DMS153 treated with DMSO at 0.1 percent for 48 hours (cell line): Measurements from ENCODE around the gene FIS1.
"Not testable (repeated sequence)": the region's sequence is repeated elsewhere in the genome, so short reads cannot be mapped to it uniquely, and the experiment has no call there.

Experiments used
- DNase-seq: peaks from one replicate; lab custom pipeline; 2025; ENCODE audit not compliant: unreplicated experiment; lab: John Stamatoyannopoulos, UW

Gene FIS1

DNA sequence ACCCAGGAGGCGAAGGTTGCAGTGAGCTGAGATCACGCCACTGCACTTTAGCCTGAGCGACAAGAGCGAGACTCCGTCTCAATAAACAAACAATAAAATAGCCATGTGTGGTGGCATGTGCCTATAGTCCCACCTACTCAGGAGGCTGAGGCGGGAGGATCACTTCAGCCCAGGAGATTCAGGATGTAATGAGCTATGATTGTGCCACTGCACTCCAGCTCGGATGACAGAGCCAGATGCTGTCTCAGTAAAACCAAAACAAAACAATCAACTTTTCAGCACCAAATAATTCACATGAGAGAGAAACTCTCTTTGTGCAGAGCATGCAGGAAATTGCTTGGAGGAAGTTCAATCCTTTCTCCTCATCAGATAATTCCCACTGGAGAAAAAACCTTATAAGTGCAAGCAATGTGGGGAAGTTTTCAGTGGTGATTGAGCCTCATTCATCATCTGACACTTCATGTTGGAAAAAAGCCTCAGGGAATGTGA, 13.4 kb upstream of the FIS1 start:
- DNase-seq = no peak

DNA sequence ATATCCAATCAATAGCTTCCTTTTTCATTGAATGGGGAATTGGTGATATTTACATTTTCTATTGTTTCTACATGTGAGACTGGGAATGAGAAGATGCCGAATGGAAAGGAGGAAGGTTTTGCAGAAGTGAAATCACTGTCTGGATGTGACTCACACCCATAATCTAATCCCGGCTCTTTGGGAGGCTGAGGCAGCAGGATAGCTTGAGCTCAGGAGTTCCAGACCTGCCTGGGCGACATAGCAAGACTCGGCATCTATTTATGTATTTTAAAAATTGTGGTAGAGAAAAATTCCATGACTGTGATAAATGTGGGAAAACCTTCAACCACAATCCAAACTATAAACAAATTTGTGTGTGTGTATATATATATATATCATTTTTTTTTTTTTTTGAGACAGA, 10.9 kb upstream of the FIS1 start:
- no peak for DNase-seq

DNA sequence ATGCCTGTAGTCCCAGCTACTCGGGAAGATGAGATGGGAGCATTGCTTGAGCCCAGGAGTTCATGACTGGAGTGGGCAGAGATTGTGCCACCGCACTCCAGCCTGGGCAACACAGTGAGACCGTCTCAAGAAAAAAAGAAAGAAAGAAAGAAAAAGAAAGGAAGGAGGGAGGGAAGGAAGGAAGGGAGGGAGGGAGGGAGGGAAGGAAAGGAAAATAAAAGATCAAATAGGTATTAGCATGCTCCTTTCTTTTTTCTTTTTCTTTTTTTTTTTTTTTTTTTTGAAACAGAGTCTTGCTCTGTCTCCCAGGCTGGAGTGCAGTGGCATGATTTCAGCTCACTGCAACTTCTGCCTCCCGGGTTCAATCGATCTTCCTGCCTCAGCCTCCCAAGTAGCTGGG, 8.3 kb upstream of the FIS1 start:
- not testable (repeated sequence) for DNase-seq

DNA sequence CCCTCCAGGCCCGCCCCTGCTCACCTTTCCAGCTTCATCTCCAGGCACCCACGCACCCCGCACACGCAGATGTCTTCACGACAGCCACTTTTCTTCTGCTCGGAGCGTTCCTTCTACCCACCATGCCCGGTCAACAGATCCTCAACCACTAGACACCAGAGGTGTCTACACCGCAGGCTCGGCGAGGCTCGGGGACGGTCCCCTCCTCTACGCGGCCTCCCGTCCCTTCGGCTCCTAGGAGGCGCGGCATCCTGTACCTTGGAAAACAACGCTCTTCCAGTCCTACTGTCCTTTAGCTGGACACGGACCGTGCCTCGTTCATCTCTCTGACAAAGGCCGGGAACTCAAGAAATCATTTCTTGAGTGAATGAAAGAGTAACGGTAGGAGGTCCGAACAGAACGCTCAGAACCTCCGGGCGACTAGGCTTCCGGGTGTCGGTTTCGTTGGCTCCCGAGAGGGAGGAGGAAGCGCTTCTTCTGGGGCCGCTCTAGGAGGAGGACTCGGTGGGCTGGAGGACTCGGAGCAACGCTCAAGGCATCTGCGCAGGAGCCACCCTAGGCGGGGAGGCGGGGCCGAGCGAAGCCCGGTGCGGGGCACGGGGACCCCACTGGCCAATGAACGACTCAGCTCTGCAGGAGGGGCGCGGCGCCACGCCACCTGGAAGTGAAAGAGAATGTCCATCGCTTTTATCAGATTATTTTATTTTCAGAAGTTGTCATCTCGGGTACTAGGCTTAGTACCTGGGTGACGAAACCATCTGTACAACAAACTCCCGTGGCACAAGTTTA, 7.2 kb upstream of the FIS1 start:
- DNase-seq = peak; percentile 88

DNA sequence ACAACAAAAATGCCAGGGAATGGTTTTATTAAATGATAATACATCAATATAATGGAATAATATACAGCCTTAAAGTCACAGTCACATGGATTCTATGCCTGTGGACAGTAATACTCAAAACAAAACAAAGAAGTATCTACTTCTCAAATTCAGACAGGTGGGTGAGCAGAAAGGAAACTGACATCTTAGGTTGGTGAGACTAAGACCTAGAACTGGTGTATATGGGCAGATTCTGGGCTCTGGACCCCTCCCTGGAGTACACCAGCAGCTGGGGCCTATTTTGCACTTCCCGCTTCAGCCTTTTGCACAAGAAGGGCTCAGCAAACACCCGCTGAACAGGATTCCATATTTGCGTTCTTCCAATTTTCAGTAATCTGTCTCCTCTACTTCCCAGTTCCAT, 5.4 kb upstream of the FIS1 start:
- no peak for DNase-seq

DNA sequence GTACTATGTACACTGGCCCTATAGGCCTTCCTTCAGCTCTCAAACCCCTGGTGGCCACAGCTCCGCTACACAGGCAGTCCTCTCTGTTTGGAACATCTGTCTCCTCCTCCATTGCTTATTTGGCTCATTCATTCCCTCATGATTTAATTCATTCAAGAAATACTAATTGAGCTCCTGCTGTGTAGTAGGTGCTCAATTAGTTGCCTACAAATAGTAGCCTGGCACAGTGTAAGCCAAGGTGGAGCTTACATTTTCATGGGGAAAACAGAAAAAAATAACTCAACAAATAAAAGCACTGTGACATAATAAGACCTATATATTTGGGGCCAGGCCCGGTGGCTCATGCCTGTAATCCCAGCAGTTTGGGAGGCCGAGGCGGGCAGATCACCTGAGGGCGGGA, 3.4 kb upstream of the FIS1 start:
- DNase-seq = no peak

DNA sequence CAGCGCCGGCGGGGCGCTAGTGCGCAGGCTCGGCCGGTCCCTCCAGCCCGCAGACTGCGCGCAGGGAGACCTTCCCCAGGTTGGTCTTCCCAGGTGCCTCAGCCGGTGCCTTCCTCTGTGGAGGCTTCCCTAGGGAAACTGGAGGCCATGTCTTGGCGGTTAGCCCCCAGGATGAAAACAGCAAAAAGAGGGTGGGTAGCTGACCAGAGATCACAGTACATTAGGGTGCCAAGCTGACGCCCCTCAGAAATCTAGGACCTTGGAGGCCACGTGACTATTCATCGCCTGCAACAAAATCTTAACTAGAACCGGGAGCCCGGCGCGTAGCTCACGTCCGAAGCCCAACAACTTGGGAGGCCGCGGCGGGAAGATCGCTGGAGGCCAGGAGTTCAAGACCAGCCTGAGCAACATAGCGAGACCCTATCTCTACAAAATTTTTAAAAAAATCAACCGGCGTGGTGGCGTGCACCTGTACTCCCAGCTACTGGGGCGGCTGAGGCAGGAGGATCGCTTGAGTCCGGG, 327 bp upstream of the FIS1 start:
- no peak for DNase-seq

DNA sequence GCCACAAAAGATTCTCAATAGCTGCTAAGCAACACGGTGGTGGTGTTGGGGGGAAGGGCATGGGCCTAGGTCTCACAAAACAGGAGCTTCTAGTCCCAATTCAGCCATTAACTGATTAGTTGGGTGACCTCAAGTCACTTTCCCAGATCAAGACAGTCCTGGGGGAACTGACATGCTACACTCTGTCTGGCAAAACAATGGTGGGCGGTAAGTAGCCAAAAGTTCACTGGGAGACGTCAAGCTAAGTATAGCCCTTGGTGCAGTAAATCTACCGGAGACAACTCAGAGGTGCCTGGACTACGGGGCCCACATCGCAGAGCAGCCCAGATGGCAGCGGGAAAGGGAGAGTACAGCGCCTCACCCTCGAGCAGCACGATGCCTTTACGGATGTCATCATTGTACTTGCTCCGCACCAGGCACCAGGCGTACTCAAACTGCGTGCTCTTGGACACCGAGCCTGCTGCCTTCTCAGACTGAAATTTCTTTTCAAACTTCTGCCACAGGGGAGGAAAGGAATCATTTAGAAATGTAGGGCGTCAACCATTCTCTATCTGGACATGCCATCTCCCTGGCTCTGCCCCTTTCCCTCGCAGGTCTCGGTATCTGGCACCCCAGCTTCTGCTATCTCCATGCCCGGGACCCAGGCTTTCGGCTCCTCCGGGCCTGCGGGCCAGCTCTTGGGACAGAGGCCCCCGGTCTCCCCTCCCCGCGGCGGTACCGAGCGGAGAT, 1.1 kb downstream of the FIS1 start:
- no peak for DNase-seq

DNA sequence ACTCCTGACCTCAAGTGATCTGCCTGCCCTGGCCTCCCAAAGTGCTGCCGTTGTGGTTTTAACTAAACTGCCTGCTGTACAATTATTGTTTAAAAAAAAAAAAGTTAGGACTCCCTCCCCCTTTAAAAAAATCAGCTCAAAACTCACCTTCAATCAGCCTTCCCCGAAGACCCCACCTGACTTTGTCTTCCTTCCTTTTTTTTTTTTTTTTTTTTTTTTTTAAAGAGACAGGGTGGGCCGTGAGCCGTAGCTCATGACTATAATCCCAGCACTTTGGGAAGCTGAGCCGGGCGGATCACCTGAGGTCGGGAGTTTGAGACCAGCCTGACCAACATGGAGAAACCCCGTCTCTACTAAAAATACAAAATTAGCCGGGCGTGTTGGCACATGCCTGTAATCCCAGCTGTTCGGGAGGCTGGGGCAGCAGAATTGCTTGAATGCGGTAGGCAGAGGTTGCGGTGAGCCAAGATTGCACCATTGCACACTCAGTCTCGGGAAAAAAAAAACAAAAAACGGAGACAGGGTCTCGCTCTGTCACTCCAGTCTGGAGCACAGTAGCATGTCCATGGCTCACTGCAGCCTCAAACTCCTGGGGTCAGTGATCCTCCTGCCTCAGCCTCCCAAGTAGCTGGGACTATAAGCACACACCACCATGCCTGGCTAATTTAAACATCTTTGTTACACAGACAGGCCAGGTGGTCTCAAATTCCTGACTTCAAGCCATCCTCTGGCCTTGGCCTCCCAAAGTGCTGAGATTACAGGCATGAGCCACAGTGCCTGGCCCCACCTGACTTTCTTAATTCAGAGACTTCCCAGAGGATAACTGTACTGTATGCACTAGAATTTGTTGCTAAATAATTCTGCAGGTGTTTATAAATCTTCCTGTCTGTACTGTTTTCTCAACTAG, 3.2 kb downstream of the FIS1 start:
- DNase-seq = no peak

DNA sequence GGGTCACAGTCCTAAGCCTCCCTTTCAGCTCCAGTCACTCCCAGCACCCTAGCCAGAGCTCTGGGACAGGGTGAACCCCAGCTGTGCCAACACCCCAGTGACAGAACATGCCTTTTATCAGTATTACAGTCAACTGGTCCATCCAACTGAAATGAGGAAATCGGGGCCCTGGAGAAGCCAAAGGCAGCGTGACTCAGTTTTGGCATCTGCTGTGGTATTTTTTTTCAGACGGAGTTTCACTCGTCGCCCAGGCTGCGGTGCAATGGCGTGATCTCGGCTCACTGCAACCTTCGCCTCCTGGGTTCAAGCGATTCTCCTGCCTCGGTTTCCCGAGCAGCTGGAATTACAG, 3.9 kb downstream of the FIS1 start:
- no peak for DNase-seq

DNA sequence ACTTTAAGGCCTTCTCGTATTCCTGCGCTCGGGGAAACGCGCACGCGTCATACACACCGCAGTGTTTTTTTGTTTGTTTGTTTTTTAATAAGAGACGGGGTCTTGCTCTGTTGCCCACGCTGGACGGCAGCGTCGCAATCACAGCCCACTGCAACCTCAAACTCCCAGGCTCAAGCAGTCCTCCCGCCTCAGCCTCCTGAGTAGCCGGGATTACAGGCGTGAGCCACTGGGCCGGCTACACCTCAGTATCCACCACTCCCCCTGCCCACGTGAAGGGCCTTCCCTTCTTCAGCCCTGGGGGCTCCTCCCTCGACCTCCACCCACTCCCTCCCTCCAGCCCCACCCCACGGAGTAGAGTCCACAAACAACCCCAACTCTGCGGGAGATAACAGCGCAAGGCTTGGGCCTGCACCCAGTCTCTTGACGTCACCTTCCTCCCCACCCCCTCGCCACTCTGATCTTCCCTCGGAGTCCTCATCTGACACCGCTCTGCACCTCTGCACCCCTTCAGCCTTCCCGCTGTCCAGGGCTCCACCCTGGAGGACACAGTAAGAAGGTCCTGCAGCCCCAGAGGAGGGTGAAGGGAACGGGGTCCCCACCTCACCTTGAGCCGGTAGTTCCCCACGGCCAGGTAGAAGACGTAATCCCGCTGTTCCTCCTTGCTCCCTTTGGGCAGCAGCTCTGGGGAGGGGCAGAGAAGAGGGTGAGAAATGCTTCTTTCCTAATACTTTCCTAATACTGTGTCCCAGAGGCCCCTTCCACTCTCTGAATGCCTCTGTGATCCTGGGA, 4.5 kb downstream of the FIS1 start:
- no peak for DNase-seq

DNA sequence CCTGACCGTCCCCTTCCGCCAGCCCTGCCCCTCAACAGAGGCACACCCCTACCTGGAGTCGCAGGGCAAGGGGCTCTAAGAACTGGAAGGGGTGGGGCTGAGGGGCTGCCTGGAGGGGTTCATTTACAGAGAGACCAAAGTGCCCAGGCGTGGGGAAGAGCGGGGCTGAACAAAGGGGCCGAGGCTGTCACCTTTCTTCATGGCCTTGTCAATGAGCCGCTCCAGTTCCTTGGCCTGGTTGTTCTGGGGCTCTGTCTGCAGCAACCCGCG, 5.0 kb downstream of the FIS1 start:
- DNase-seq = no peak

DNA sequence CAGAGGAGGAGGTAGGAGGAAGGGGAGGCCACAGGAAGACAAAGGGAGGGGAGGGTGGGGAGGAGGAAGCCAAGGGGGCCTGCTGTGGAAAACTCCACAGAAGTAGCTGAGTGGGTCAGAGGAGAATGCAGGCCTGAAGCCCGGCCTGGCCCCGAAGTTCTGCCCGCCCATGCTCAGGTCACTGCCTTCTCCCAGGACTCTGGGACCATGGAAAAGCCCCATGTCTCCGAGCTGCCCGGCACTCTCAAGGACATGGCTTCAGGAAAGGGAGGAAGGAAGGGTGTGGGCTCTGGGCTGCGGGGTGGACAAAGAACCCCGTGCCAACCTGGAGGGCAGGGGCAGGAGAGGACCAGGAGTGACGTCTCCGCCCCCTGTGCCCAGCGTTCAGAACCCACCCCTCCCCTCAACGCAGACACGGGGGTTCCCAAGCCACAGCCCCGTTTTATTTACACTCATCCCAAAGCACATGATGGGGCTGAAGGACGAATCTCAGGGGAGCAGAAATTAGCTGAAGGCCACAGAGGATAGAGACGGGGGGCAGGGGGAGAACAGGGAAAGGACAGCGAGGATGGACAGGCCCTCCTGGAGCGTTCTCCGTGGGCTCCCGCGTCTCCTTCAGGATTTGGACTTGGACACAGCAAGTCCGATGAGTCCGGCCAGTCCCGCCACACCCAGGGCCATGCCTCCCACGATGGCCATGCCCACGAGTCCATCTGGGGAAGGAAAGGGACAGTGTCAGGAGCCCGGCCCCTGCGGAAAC, 5.5 kb downstream of the FIS1 start:
- DNase-seq = no peak

DNA sequence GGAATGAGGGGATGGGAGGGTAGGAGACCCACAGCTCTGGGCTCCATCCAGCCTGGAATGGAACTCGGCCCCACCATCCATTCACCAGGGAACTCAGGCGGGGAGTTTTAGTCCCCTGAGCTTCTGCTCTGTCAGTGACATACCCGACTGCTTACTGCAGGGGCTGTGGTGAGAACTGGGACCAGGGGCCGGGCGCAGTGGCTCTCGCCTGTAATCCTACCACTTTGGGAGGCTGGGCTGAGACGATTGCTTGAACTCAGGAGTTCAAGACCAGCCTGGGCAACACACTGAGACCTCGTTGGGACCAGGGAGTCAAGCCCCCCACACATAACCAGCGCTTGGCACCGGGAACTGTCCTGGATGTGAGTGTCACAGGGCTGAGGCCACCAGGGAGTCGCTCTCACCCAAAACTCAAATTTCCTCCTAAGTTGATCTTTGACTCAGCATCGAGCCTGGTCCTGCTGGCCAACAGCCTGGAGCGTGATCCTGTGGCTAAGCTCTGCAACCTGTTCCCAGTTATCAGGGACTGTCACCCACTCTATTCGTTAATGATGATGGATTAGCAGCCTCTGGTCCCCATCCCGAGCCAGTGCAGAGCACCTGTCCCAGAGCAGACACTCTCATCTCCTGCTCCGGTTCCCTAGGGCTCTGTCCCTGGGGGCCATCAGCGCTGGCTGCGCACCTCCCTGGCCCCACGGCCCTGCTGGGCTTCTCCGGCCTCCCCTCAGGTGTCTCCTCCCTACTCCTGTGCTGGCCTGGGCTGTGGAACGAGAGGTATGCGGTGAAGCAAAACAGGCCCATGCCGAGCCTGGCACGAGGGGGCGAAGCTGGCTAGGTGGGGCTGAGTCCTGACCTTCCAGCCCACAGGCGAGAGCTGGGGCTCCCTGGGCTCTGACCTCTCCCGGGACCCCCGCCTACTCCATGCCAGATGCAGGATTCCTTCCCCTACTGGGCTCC, 6.4 kb downstream of the FIS1 start:
- no peak for DNase-seq

DNA sequence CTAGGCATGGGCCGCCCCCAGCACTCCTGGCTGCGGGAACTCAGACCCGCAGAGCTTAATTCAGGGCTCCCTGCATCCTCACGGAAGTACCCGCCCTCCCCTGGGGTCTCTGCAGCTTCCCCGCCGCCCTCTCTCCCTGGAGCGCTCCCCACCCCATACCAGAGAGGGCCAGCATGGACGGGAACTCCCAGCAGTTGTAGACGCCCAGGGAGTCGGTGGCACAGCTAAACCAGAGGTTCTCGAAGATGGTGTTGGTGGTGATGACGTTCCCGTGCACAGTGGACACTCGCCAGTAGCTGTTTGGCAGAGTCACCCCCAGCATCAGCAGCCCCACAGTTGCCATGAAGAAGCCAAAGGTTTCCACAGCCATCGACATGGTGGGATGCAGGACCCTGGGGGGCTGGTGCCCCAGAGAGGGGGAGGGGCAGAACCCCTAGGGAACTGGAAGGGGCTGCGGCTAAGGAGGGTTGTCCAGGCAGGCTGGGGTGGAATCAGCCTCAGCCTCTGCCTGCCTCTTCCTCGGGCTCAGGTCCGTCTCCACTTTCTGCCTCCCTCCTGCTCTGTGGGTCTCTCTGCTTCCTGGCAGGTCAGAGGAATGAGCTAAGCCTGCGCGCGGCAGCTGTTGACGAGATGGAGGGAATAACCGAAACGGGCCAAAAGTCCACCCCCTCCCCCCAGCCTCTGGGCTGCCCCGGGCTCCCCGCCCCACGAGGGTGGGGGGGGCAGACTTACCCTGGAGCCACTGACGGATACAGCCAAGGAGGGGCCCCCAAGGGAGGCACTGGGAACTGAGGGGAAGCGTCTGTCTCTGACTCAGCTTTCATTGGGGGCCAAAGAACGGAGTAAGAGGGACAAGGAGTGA, 7.4 kb downstream of the FIS1 start, which contains the start of gene CLDN15:
Gene CLDN15, minus strand, starts transcription at position 597 of the 862 bp plus-strand sequence. Its CDS starts 221 bp downstream, at position 376.
- DNase-seq = no peak

DNA sequence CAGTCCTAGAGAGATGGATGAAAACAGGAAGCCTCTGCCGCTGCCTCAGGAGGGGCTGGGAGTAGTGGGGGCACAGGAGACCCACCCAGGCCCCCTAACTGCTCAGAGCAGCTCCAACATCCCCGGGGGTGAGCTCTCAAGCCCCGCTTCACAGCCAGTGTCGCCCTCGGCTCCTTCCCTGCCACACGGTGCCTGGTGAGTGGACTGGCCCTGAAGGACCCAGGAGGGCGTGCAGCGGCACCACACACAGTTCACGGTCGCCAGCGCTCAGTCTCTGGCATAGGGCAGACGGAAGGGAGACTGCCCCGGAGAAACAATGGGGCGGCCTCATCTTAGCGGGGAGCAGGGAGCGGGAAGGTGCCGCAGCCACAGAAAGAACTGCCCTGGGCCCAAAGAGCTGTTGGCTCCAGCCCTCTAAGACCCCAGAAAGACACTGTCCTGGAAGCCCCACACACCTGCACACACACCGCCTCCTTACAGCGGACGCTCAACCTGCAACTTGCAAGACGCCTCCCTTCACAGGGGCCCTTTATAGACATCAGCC, 8.5 kb downstream of the FIS1 start:
- DNase-seq = no peak

DNA sequence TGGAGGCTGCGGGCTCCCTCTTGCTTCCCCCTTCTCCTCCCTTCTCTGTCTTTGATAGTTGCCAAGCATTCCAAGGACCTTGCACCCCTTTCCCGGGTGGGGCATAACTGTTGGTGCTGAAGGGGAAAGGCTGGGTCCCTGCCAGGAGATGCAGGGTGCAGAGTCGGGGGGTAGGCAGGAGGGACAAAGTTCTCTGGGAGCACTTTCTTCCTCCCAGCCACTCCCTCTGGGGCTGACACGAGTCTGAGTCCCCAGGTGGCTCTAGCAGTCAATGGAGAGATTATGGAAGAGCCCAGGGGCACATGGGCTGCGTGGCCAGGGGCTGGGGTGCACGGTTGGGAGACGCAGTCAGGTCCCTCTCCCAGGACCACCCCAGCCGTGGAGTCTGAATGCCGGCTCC, 9.4 kb downstream of the FIS1 start:
- no peak for DNase-seq

DNA sequence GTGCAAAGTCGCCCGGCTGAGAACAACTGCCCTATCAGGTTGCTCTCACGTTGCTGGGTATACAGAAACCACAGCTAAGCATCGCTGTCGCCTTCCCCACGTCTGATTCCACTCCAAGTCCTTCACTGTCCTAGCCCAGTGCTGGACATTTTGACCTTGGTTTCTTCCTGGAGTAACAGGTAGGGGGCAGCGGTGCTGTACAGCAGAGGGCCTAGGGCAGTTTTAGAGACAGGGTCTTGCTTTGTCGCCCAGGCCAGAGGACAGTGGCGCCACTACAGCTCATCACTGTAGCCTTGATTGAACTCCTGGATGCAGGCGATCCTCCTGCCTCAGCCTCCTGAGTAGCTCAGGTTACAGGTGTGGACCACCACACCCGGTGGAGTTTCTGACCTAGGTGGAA, 9.8 kb downstream of the FIS1 start:
- DNase-seq = no peak
